HG03378 (cell line): ENCODE data around the gene TUFT1.
A peak's percentile ranks its signal among the peaks of the same experiment; 100 is the strongest.

Experiments
- ATAC-seq: cut with Tn5 transposase; IDR thresholded peaks from one replicate; pipeline ENCODE4 v1.9.1; 2021; ENCODE audit warnings: mild to moderate bottlenecking, moderate library complexity; ENCODE audit not compliant: unreplicated experiment

Gene TUFT1

GRCh38 chr1:151540021-151540981 lies at the start of gene TUFT1:
Gene TUFT1 (plus strand): TSS chr1:151540309. CDS start chr1:151540367, 58 bp downstream.
- peak; percentile 80 for ATAC-seq

- no peak for ATAC-seq
Observed at GRCh38 chr1:151491641-151492040, 48.5 kb upstream of the TUFT1 start.

- ATAC-seq = no peak
Observed at GRCh38 chr1:151492120-151492519, 48.0 kb upstream of the TUFT1 start.

GRCh38 chr1:151493042-151493441 lies 47.1 kb upstream of the TUFT1 start:
- ATAC-seq = no peak

- ATAC-seq = no peak
Observed at GRCh38 chr1:151494741-151495281, 45.3 kb upstream of the TUFT1 start.

- no peak for ATAC-seq
Observed at GRCh38 chr1:151495316-151495715, 44.8 kb upstream of the TUFT1 start.

- no peak for ATAC-seq
Observed at GRCh38 chr1:151499365-151499764, 40.7 kb upstream of the TUFT1 start.

GRCh38 chr1:151499930-151500329 lies 40.2 kb upstream of the TUFT1 start:
- ATAC-seq = no peak

- no peak for ATAC-seq
Observed at GRCh38 chr1:151501474-151501873, 38.6 kb upstream of the TUFT1 start.

- no peak for ATAC-seq
Observed at GRCh38 chr1:151502035-151502700, 37.9 kb upstream of the TUFT1 start.

- ATAC-seq = no peak
Observed at GRCh38 chr1:151502859-151503780, 37.0 kb upstream of the TUFT1 start.

GRCh38 chr1:151504252-151504651 lies 35.9 kb upstream of the TUFT1 start:
- no peak for ATAC-seq

- ATAC-seq = no peak
Observed at GRCh38 chr1:151504759-151505158, 35.4 kb upstream of the TUFT1 start.

GRCh38 chr1:151508833-151509232 lies 31.3 kb upstream of the TUFT1 start:
- ATAC-seq = no peak

GRCh38 chr1:151509350-151510019 lies 30.6 kb upstream of the TUFT1 start:
- ATAC-seq = no peak

GRCh38 chr1:151510020-151510405 lies 30.1 kb upstream of the TUFT1 start:
- no peak for ATAC-seq

- ATAC-seq = no peak
Observed at GRCh38 chr1:151510614-151510956, 29.5 kb upstream of the TUFT1 start.

- ATAC-seq = no peak
Observed at GRCh38 chr1:151510957-151511635, 29.0 kb upstream of the TUFT1 start, which contains the start of gene CGN. Gene CGN (plus strand): TSS chr1:151511387. CDS start chr1:151518520, 7,133 bp downstream.

GRCh38 chr1:151511636-151512215 lies 28.4 kb upstream of the TUFT1 start:
- no peak for ATAC-seq
